Activated CD8-positive, alpha-beta memory T cell treated with anti-CD3 and anti-CD28 coated beads for 1 hour (primary cell): Measurements from ENCODE around the gene CELF5.

Experiments used
- DNase-seq, 2 donors: peaks; one replicate each; pipeline ENCODE4 v3.0.0-alpha.2; 2020; ENCODE audit warnings: low read depth in 1 of 2; ENCODE audit errors: extremely low read depth in 1 of 2

The CELF5 gene

GRCh38 chr19:3224346-3225168, at the start of gene CELF5:
TSS of gene CELF5 (plus strand) at chr19:3224661. CDS start at chr19:3224740, 79 bp downstream.
- peak in 1 of 2 donors; percentile 41 for DNase-seq

DNA sequence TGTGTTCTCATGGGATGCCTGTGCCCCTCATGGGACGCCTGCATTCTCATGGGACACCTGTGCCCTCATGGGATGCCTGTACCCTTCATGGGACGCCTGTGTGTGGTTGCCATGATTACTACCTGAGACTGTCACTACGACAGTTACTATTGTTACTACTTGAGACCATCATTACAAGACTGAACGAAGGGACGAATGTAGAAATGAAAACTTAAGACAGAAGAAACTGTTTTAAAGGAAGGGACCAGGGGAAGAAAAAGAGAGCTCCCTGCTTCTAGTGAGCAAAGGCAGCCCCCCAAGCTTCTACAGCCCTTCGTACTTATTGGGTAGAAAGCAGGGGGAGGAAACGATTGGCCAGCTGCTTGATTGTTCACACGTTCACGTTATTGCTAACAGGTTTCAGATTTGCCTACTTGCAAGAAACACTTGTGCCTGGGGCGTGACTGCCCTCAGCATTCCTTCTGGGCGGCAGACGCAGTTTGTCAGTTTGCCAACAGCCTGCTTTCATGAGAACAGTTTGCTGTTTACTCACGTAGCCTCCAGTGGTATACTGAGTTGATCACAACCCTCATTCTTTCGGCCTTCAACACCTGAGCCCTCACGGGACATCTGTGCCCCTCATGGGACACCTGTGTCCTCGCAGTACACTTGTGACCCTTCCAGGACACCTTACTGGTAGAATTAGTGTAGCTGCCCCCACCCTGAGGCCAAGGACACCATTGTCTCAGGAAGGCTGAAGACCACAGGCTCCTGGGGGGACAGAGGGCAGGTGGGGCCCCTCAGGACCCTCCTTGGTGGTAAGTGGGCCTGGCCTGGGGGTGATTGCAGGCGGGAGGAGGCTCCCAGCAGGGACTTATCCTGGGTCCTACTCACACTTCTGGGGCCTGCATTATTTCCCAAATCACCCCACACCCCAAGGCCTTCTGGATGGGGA, 48.4 kb upstream of the CELF5 start:
- DNase-seq = no peak

- DNase-seq = peak; percentile 64 to 76
These were observed 47.6 kb upstream of the CELF5 start for GRCh38 chr19:3176715-3177501.

- DNase-seq = peak in 1 of 2 donors; percentile 40
These were observed 46.0 kb upstream of the CELF5 start, which contains the start of gene S1PR4 for GRCh38 chr19:3178377-3178972. TSS of gene S1PR4 (plus strand) at chr19:3178769. CDS start at chr19:3178793, 24 bp downstream.

DNA sequence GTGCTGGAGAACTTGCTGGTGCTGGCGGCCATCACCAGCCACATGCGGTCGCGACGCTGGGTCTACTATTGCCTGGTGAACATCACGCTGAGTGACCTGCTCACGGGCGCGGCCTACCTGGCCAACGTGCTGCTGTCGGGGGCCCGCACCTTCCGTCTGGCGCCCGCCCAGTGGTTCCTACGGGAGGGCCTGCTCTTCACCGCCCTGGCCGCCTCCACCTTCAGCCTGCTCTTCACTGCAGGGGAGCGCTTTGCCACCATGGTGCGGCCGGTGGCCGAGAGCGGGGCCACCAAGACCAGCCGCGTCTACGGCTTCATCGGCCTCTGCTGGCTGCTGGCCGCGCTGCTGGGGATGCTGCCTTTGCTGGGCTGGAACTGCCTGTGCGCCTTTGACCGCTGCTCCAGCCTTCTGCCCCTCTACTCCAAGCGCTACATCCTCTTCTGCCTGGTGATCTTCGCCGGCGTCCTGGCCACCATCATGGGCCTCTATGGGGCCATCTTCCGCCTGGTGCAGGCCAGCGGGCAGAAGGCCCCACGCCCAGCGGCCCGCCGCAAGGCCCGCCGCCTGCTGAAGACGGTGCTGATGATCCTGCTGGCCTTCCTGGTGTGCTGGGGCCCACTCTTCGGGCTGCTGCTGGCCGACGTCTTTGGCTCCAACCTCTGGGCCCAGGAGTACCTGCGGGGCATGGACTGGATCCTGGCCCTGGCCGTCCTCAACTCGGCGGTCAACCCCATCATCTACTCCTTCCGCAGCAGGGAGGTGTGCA, 45.3 kb upstream of the CELF5 start:
- DNase-seq = no peak

DNA sequence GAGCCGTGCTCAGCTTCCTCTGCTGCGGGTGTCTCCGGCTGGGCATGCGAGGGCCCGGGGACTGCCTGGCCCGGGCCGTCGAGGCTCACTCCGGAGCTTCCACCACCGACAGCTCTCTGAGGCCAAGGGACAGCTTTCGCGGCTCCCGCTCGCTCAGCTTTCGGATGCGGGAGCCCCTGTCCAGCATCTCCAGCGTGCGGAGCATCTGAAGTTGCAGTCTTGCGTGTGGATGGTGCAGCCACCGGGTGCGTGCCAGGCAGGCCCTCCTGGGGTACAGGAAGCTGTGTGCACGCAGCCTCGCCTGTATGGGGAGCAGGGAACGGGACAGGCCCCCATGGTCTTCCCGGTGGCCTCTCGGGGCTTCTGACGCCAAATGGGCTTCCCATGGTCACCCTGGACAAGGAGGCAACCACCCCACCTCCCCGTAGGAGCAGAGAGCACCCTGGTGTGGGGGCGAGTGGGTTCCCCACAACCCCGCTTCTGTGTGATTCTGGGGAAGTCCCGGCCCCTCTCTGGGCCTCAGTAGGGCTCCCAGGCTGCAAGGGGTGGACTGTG, 44.6 kb upstream of the CELF5 start:
- DNase-seq = no peak

- DNase-seq = no peak
These were observed 40.5 kb upstream of the CELF5 start for GRCh38 chr19:3183721-3184641.

DNA sequence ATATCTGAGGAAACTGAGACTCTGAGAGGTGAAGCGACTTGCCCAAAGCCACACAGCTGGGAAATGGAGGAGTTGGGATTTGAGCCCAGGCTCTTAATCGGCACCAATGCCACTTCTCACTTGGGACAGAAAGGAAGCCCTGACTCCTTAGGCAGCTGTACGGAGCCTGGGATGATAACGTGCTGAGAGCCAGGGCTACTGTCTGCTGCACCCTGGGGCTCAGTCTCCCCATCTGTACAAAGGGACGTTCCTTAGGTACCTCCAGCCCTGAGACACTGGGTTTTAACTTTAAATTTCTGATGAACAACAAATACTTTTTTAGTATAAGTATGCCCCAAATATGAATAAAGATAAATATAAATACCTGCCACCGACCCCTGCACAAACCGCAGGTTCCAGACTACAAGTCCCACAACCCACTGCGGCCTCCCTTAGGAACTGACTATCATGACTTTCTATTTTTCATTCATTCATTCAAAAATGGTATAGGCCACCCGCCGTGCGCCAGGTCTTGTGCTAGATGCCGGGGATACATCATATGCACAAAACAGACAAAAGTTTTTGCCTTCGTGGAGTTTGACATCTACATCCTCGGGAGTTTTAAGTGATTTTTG, 39.5 kb upstream of the CELF5 start:
- DNase-seq = peak in 1 of 2 donors; percentile 51

GRCh38 chr19:3185461-3186159, 38.9 kb upstream of the CELF5 start, which contains the start of gene NCLN:
TSS of gene NCLN (plus strand) at chr19:3185930. CDS start at chr19:3186031, 101 bp downstream.
- DNase-seq = peak; percentile 81 to 92

DNA sequence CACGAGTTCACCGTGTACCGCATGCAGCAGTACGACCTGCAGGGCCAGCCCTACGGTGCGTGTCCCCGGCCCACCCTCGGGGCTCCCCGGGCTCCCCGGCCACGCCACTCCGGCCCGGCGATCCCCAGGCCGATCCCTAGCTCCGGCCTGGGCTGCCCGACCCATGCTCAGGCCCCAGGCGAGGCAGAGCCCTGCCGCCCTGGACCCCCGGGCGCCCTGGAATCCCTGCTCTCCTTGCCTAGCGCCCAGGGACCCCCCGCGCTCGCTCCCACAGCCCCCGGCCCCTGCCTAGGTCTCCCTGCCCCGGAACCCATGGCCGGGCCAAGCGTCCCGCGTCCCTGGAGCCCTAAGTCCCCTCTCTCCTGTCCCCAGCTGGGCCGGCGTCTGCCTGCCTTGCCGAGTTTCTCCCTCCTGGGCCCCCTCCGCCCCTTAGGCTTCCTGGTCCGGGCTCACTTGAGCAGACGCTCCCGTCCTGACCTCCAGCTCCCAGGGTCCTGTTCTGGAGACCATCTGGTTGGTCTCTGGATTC, 38.2 kb upstream of the CELF5 start:
- no peak for DNase-seq

- no peak for DNase-seq
These were observed 37.4 kb upstream of the CELF5 start for GRCh38 chr19:3186891-3187661.

DNA sequence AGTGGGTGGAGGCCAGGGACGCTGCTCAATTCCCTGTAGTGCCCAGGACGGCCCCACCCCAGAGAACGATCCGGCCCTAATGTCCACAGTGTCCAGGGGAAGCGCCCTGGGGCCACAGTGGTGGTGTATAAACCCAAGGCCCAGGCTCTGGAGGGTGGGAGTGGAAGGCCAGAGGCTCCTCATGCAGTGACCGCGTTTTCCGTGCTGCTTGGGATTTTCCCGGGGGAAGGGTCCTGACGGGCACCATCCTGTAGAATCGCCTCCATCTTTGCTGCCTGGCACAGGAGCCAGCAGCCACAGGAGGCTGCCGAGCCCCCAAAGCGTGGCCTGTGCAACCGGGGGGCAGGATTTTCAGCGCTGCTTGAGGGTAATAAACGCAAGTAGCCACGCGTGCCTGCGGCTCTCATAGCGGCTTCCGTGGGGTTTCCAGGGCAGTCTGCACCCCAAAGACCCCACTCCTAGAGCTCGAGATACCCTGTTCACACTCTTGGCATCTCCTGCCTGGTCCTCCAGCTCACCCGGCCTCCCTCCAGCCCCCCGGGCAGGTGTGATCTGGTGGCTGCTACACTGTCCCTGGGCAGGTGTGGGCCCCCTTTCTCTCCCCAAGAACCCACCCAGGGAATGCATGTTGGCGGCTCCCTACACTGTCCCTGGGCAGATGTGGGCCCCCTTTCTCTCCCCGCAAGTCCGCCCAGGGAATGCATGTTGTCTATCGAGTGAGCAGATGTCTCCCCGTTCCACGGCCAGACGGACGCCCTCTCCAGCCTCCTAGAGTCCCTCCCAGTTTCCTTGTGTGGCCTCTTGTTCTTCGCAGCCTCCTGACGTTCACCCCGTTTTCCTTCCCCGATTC, 36.6 kb upstream of the CELF5 start:
- DNase-seq = no peak

DNA sequence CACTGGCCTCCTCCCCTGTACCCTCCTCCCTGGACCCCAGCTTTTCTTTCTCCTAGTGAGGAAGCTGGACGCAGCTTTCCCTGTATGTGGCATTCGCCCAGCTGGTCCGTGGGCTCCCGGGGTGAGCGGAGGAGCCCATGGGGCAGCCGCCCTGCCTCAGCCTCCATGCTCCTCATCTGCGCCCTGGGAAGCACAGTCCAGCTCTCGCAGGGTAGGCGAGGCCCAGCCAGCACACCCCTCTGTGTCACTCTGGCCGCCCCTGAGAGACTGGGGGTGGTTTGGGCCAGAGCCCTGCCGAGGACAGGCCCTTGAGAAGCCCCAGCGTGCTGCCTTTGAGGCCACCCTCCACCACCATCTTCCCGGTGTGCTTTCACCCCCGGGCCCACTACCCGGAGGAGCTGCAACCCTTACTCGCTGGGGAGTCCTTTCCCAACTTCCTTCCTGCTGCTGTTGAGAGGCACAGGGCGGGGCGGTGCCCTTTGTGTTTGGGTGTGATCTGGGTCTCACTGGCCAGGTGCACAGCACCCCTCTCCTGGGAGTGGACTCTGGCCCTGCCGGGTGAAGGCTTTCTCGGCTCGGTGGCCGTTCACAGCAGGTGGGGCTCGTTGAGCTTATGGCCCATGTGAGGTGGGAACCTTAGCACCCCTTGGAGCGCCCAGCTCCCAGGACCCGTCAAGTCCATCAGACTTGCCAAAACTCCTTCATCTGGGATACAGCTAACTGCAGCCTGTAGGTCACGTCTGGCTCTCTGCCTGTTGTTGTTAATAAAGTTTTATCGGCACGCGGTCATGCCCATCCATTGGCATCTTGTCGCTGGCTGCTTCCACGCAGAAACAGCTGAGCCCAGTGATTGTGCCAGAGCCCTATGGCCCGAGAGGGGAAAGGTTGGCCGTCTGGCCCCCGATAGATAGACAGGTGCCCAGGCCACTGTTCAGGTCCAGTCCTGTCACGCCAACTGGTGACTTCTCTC, 35.5 kb upstream of the CELF5 start:
- no peak for DNase-seq
